Gastroesophageal sphincter (tissue), 4 donors: ENCODE measurements around the gene GRAMD1A. TPM values are rescaled to one million over a fixed set of nuclear protein-coding genes. Genes with fewer than 3 reads are reported as not detected.

ENCODE experiments used
- ATAC-seq: fragments of 150-250 bp; one replicate; pipeline ENCODE4 v1.9.1; 2016; ENCODE audit warnings: mild to moderate bottlenecking, moderate library complexity
- H3K27ac ChIP-seq, 4 donors: fragments of 200-600 bp; sonication (generic) in 3 of 4; 1 replicate in 3 of 4; 2 replicates in 1 of 4; pipeline ENCODE4 v1.5.1; 2016 to 2019
- H3K27me3 ChIP-seq: fragments of 200-600 bp; sonication (generic); one replicate; pipeline ENCODE4 v1.5.1; 2019
- H3K36me3 ChIP-seq, 2 donors: fragments of 200-600 bp; sonication (generic); one replicate each; pipeline ENCODE4 v1.5.1; 2019; ENCODE audit warnings: control low read depth in 1 of 2
- H3K4me1 ChIP-seq, 3 donors: fragments of 200-600 bp; sonication (generic); 1 replicate in 2 of 3; 2 replicates in 1 of 3; pipeline ENCODE4 v1.5.1; 2016 to 2019; ENCODE audit warnings: control low read depth in 2 of 3
- H3K4me3 ChIP-seq, 2 donors: fragments of 200-600 bp; sonication (generic); one replicate each; pipeline ENCODE4 v1.5.1; 2019; ENCODE audit warnings: mild to moderate bottlenecking in 1 of 2, moderate library complexity in 1 of 2
- H3K9me3 ChIP-seq, 3 donors: fragments of 200-600 bp; sonication (generic); one replicate each; pipeline ENCODE4 v1.5.1; 2017 to 2019; ENCODE audit warnings: control low read depth in 2 of 3
- CTCF ChIP-seq, 4 experiments: fragments of 200-600 bp in 2 of 4; fragments of 450-650 bp in 2 of 4; sonication (generic) in 1 of 4; IDR thresholded peaks; one replicate each; pipeline ENCODE4 v1.5.1; 2017 to 2019; ENCODE audit warnings: antibody characterized with exemption in 4 of 4, mild to moderate bottlenecking in 2 of 4, moderate library complexity in 2 of 4
- EP300 ChIP-seq: sonication (generic); formaldehyde crosslinking; IDR thresholded peaks from one replicate; pipeline ENCODE4 v1.6.1; 2017; ENCODE audit warnings: antibody characterized with exemption, mild to moderate bottlenecking
- POLR2A ChIP-seq, 2 donors: fragments of 450-650 bp; IDR thresholded peaks; one replicate each; pipeline ENCODE4 v1.6.1; 2017; ENCODE audit warnings: antibody characterized with exemption in 2 of 2, mild to moderate bottlenecking in 2 of 2, moderate library complexity in 1 of 2
- POLR2AphosphoS5 ChIP-seq: sonication (generic); formaldehyde crosslinking; IDR thresholded peaks from one replicate; pipeline ENCODE4 v1.6.1; 2017; ENCODE audit warnings: antibody characterized with exemption
- WGBS, 2 donors: methylation state at CpG; one replicate each; pipeline ENCODE4 v1.1.5; 2018; ENCODE audit warnings: low coverage in 1 of 2; 5-methylcytosine and 5-hydroxymethylcytosine counted together
- total RNA-seq, 4 donors: library from RNA; depleted of rRNA; stranded (reverse); fragments of >200 nt; gene quantifications; one replicate each; pipeline ENCODE4 v1.1.0, GENCODE V29; 2016

The GRAMD1A gene
- total RNA-seq, 4 donors from 2014 or later = 22.0 to 40.0 (median 35.9) TPM

GRCh38 chr19:35068941-35069634, 69.0 kb downstream of the GRAMD1A start:
- 82 to 93% methylated on average over 5 to 8 of the region's 10 CpGs for WGBS, 2 donors
- Histone ChIP-seq H3K4me1 (no peaks in the 10 kb centered on the region), H3K36me3 (no peaks in the 10 kb centered on the region), H3K27me3 (peaks cover 16% of the 10 kb centered on the region), H3K9me3 (peaks cover 0 to 9% (median 0%) of the 10 kb centered on the region in 3 donors), H3K27ac (no peak overlapping the region), H3K4me3 (no peak overlapping the region)
- no peak for ATAC-seq
- TF ChIP-seq POLR2A (IDR thresholded peaks at IDR 0.05) = no peak
- TF ChIP-seq EP300 = no peak
- no peak for TF ChIP-seq CTCF (IDR thresholded peaks at IDR 0.05)
- TF ChIP-seq POLR2AphosphoS5 = no peak

- Histone ChIP-seq H3K27ac (no peak overlapping the region), H3K4me3 (no peak overlapping the region), H3K4me1 (no peaks in the 10 kb centered on the region), H3K9me3 (peaks cover 0 to 9% (median 0%) of the 10 kb centered on the region in 3 donors), H3K36me3 (no peaks in the 10 kb centered on the region), H3K27me3 (peaks cover 16% of the 10 kb centered on the region)
- WGBS, 2 donors = 33 to 67% methylated on average over 1 of the region's 1 CpG
- TF ChIP-seq POLR2A (IDR thresholded peaks at IDR 0.05) (no peak), POLR2AphosphoS5 (no peak), EP300 (no peak), CTCF (IDR thresholded peaks at IDR 0.05) (no peak)
- no peak for ATAC-seq
Measured at GRCh38 chr19:35069696-35070095, 69.6 kb downstream of the GRAMD1A start.

GRCh38 chr19:35070471-35070870, 70.3 kb downstream of the GRAMD1A start:
- H3K4me1 ChIP-seq = no peaks in the 10 kb centered on the region
- peaks cover 0 to 9% (median 0%) of the 10 kb centered on the region in 3 donors for H3K9me3 ChIP-seq
- peaks cover 16% of the 10 kb centered on the region for H3K27me3 ChIP-seq
- no peak overlapping the region for H3K4me3 ChIP-seq
- no peaks in the 10 kb centered on the region for H3K36me3 ChIP-seq
- no peak overlapping the region for H3K27ac ChIP-seq
- no peak for ATAC-seq
- no peak for TF ChIP-seq EP300
- TF ChIP-seq POLR2A (IDR thresholded peaks at IDR 0.05) = no peak
- TF ChIP-seq CTCF (IDR thresholded peaks at IDR 0.05) = no peak
- no peak for TF ChIP-seq POLR2AphosphoS5
- WGBS, 2 donors = 94% methylated on average over 3 of the region's 3 CpGs; no CpG with 5 or more reads in 1 of the 2 donors

GRCh38 chr19:35073516-35073915, 73.4 kb downstream of the GRAMD1A start:
- TF ChIP-seq POLR2A (IDR thresholded peaks at IDR 0.05) (no peak), EP300 (no peak), CTCF (IDR thresholded peaks at IDR 0.05) (no peak), POLR2AphosphoS5 (no peak)
- Histone ChIP-seq H3K4me3 (no peak overlapping the region), H3K27me3 (peaks cover 11% of the 10 kb centered on the region), H3K36me3 (no peaks in the 10 kb centered on the region), H3K27ac (no peak overlapping the region), H3K4me1 (no peaks in the 10 kb centered on the region), H3K9me3 (peaks cover 0 to 9% (median 0%) of the 10 kb centered on the region in 3 donors)
- no peak for ATAC-seq
- 60 to 63% methylated on average over 1 to 8 of the region's 10 CpGs for WGBS, 2 donors

GRCh38 chr19:35073941-35074340, 73.8 kb downstream of the GRAMD1A start:
- Histone ChIP-seq H3K36me3 (no peaks in the 10 kb centered on the region), H3K27ac (no peak overlapping the region), H3K4me3 (no peak overlapping the region), H3K27me3 (peaks cover 8% of the 10 kb centered on the region), H3K9me3 (peaks cover 0 to 9% (median 0%) of the 10 kb centered on the region in 3 donors), H3K4me1 (no peaks in the 10 kb centered on the region)
- ATAC-seq = no peak
- 70% methylated on average over 2 of the region's 8 CpGs; no CpG with 5 or more reads in 1 of the 2 donors for WGBS, 2 donors
- TF ChIP-seq EP300 = no peak
- no peak for TF ChIP-seq CTCF (IDR thresholded peaks at IDR 0.05)
- TF ChIP-seq POLR2A (IDR thresholded peaks at IDR 0.05) = no peak
- TF ChIP-seq POLR2AphosphoS5 = no peak
